GM18507 (cell line): ENCODE data around the gene B4GALT3.

Experiments
- DNase-seq: peaks from one replicate; pipeline ENCODE4 v3.0.0; 2011; ENCODE audit warnings: low read depth; ENCODE audit not compliant: insufficient read length; ENCODE audit errors: extremely low spot score
- FAIRE-seq: peaks from 2 replicates; lab custom pipeline; 2011; peaks lifted over from hg19 to GRCh38; lab: Jason Lieb, UNC

Gene B4GALT3

DNA sequence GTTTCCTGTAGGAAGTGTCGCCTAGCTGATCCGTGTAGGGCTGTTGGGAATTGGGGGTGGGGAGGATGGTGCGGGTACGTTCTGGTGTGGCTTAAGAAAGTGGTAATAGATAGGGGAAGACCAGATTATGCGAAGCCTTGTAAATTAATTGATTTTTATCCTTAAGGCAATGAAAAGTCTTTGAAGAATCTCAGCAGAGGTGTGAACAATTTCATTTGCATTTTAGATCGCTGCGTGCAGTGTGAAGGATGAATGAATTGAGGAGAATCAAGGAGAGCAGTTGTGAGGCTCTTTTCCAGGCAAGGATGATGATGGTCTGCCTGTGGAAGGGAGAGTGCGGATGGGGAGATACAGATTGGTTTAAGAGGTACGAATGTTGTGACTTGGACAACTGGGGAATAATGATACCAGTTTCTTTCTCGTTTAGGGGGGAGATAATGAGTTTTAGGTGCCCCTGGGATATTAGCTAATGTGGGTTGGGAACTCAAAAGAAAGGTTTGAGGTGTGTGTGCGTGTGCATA lies 44.0 kb downstream of the B4GALT3 start:
- DNase-seq (no peak), FAIRE-seq (no peak)

GRCh38 chr1:161132410-161133219 lies 44.7 kb downstream of the B4GALT3 start, which contains the start of gene DEDD:
Gene DEDD (minus strand): TSS chr1:161132667. CDS start chr1:161124462, 8,205 bp downstream.
- DNase-seq = peak; percentile 84
- FAIRE-seq = peak; percentile 89

DNA sequence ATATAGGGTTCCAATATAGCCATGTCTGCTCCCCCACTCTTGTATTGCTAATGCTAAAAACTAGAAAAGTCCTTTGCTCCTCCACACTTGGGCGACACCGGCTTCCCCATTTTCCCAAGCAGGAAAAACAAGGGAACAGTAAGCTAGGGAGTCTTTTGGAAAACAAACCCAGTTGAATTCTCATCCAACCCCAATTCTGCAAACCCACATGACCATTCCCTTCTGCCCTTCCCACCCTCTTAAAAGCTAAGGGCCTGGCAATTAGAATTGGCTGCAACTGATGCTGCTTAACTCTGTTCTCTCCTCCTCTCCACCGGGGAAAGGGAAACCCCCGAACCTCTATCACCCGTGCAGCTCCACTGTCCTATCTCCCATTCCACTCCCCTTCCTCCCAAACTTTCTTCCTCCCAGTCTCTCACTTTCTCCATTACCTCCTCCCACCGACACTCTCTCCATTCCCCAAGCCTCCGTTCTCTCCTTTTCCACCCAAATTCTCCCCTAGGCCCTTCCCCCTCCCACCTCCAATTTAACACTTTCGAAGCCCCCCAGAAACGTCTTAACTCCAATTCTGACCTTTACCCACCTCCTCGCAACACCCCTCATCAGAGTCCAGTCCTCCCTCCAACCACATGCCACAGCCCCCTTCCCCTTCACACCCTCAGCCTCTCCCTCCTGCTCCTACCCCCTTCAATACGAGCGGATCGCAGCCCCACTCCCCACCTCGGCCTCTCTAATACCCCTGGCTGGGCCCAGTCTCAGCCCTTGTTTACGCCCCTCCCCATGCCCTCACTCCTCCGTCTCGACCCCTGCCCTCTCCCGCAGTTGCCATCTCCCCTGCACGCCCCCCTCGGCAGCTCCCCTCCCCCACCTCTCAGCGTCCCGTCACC lies 45.5 kb downstream of the B4GALT3 start:
- FAIRE-seq = peak; percentile 48
- no peak for DNase-seq

DNA sequence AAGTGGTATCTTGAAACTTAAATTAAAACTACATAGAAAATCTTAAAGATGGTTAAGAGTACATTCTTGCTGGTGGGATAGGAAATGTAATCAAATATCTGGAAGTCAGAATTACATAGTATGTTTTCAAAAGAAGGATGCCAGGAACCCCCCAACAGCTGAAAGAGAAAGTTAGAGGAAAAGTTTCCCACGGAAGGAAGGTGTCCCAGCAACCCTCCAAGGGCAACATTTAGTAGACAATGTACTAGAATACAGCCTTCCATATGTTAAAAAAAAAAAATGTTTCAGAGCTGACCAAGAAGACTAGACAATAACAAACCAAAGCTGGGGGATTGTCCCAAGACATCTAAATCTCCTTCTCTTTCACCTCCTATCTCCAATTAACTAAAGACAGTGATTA lies 47.0 kb downstream of the B4GALT3 start:
- DNase-seq (no peak), FAIRE-seq (no peak)

DNA sequence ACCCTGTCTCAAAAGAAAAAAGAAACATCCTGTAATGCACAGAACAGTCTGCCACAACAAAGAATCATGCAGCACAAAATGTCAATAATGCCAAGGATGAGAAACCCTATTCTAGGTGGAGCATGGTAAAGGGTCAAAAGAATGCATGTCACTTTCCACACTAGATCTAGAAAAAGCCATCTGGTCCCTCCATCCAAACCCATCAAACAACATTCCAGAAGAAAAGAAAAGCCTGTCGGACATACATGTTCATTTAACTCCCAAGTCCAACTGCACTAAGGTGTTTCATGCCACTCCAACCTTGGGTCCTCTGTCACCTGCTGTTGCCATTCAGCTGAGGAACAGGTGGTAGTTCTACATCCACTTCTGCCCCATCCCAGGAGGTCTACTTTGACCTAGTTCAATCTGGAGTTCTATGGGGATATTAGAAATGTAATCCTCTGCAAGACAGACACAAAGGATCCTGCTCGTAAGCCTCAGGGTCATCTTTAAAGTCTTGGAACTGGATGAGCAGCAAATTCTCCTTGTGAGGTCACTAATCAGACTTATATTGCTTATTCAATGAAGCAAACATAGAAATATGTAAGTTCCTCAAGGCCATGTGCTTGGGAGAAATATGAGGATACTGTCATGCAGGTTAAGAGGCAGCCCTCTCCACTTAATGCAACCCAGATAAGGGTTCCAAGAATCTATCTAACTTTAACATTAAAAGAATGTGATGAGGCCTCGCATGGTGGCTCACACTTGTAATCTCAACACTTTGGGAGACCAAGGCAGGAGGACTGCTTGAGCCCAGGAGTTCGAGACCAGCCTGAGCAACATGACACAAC lies 48.5 kb downstream of the B4GALT3 start:
- DNase-seq = no peak
- FAIRE-seq = no peak

DNA sequence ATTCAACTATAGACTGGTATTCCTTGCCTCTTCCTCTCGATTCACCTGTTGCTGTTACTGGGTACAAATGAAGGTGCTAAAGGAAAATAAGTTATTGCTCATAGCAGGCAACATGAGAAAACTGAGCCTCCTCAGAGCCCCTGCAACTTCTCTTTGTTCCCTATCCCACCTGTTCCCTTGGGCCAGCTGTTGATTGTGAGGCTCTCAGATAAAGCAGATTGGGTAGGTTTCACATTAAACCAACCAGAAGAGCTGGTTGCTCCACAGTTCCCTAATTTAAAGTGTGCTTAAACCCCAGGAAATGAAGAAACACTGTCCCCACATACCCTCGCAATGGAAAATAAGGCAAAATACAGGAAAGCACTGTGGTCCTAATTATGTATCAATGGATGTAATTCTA lies 49.7 kb downstream of the B4GALT3 start:
- no peak for DNase-seq
- FAIRE-seq = no peak

DNA sequence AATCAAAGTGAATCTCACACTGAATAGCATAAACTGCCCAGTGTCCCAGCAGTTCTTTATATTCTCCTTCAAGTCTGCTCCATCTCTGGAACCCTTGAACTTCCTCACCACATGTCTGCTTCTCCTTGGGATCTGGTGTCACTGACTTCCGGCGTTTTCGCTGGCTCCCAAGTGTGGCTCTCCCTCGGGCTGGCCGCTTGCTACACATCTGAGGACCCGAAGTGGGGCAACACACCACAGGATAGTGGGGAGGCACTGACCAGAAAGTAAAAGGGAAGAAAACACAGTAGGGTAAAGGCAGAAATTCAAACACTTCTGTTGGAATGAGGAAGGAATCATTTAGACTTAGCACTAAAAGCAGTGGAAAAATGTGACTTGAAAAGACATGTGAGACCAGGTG lies 54.3 kb downstream of the B4GALT3 start:
- FAIRE-seq (no peak), DNase-seq (no peak)

GRCh38 chr1:161121834-161122233 lies 55.5 kb downstream of the B4GALT3 start:
- DNase-seq = no peak
- no peak for FAIRE-seq
